Activated B cell treated with CpG ODN at 0.5 μM for 24 hours (primary cell): ENCODE data around the gene METTL13. TPM values are rescaled to one million over a fixed set of nuclear protein-coding genes. Genes with fewer than 3 reads are reported as not detected.

Source experiments
- ATAC-seq: fragments of 200-7000 bp; cut with Tn5 transposase; one replicate; pipeline ENCODE4 v1.10.0; 2021; ENCODE audit warnings: low read depth, mild to moderate bottlenecking, moderate library complexity
- CTCF ChIA-PET: fragments of 350-600 bp; sonication (Branson Sonifier 250); formaldehyde crosslinking; loops from one replicate; lab custom pipeline; 2021; ENCODE audit warnings: antibody characterized with exemption; lab: Charles Lee
- POLR2A ChIA-PET: fragments of 350-600 bp; sonication (Branson Sonifier 250); formaldehyde crosslinking; loops from one replicate; lab custom pipeline; 2021; ENCODE audit warnings: antibody characterized with exemption; lab: Charles Lee
- DNase-seq: peaks from one replicate; pipeline ENCODE4 v3.0.0; 2022
- H3K27ac Mint-ChIP-seq: one replicate; pipeline ENCODE4 v1.8.0; 2020; ENCODE audit warnings: mixed read lengths
- H3K27me3 Mint-ChIP-seq: one replicate; pipeline ENCODE4 v1.8.0; 2021; ENCODE audit warnings: mixed read lengths
- H3K36me3 Mint-ChIP-seq: one replicate; pipeline ENCODE4 v1.8.0; 2021; ENCODE audit warnings: low read depth, mixed read lengths
- H3K4me1 Mint-ChIP-seq: one replicate; pipeline ENCODE4 v1.8.0; 2021; ENCODE audit warnings: mixed read lengths
- H3K4me3 Mint-ChIP-seq: one replicate; pipeline ENCODE4 v1.8.0; 2020; ENCODE audit warnings: mild to moderate bottlenecking, mixed read lengths
- H3K9me3 Mint-ChIP-seq: one replicate; pipeline ENCODE4 v1.8.0; 2020; ENCODE audit warnings: mixed read lengths
- CTCF ChIP-seq: fragments of 200-600 bp; IDR thresholded peaks from one replicate; pipeline ENCODE4 v1.8.0; 2022; ENCODE audit warnings: antibody characterized with exemption, mild to moderate bottlenecking
- intact Hi-C: fragments of 100-400 bp; cut with micrococcal nuclease; formaldehyde crosslinking; loops from one replicate; pipeline ENCODE4 v1.15.1; 2024
- total RNA-seq: library from RNA; stranded (reverse); gene quantifications from 2 replicates; pipeline ENCODE4 v1.2.3, GENCODE V29; 2022

Gene METTL13
- total RNA-seq, 1 donor from 2014 or later, result 35.7 TPM

- no peaks in the 10 kb centered on the region for H3K9me3 Mint-ChIP-seq
- no peaks in the 10 kb centered on the region for H3K4me1 Mint-ChIP-seq
- intact Hi-C loops, result no loop called here
- ChIA-PET POLR2A (no interaction called here), CTCF (no interaction called here)
- no peak for DNase-seq
- no peak for TF ChIP-seq CTCF
- H3K4me3 Mint-ChIP-seq, result no peak overlapping the region
- no peak for ATAC-seq
- H3K27ac Mint-ChIP-seq, result no peak overlapping the region
- H3K36me3 Mint-ChIP-seq, result no peaks in the 10 kb centered on the region
- H3K27me3 Mint-ChIP-seq, result peaks cover 21% of the 10 kb centered on the region
Measured at GRCh38 chr1:171763764-171764163, 17.7 kb upstream of the METTL13 start.

- Mint-ChIP-seq H3K4me3 (no peak overlapping the region), H3K36me3 (no peaks in the 10 kb centered on the region), H3K27me3 (peaks cover 5% of the 10 kb centered on the region), H3K4me1 (peaks cover 8% of the 10 kb centered on the region), H3K27ac (no peak overlapping the region), H3K9me3 (no peaks in the 10 kb centered on the region)
- CTCF ChIA-PET, result no interaction called here
- POLR2A ChIA-PET, result no interaction called here
- intact Hi-C loops, result no loop called here
- no peak for TF ChIP-seq CTCF
- ATAC-seq (no peak), DNase-seq (no peak)
Measured at GRCh38 chr1:171769171-171769570, 12.3 kb upstream of the METTL13 start.

- H3K4me3 Mint-ChIP-seq, result no peak overlapping the region
- ChIA-PET POLR2A (no interaction called here), CTCF (no interaction called here)
- no peaks in the 10 kb centered on the region for H3K9me3 Mint-ChIP-seq
- intact Hi-C loops, result no loop called here
- no peaks in the 10 kb centered on the region for H3K36me3 Mint-ChIP-seq
- no peak overlapping the region for H3K27ac Mint-ChIP-seq
- H3K27me3 Mint-ChIP-seq, result peaks cover 7% of the 10 kb centered on the region
- ATAC-seq, result no peak
- no peak for DNase-seq
- peaks cover 8% of the 10 kb centered on the region for H3K4me1 Mint-ChIP-seq
- no peak for TF ChIP-seq CTCF
Measured at GRCh38 chr1:171769754-171770153, 11.7 kb upstream of the METTL13 start.

- no peak overlapping the region for H3K27ac Mint-ChIP-seq
- no peaks in the 10 kb centered on the region for H3K36me3 Mint-ChIP-seq
- no peak overlapping the region for H3K4me3 Mint-ChIP-seq
- CTCF ChIA-PET, result no interaction called here
- peaks cover 16% of the 10 kb centered on the region for H3K27me3 Mint-ChIP-seq
- DNase-seq (no peak), ATAC-seq (no peak)
- intact Hi-C loops, result no loop called here
- POLR2A ChIA-PET, result no interaction called here
- TF ChIP-seq CTCF, result no peak
- peaks cover 8% of the 10 kb centered on the region for H3K4me1 Mint-ChIP-seq
- no peaks in the 10 kb centered on the region for H3K9me3 Mint-ChIP-seq
Measured at GRCh38 chr1:171772312-171772711, 9.1 kb upstream of the METTL13 start.

- POLR2A ChIA-PET, result interaction anchor here (0.8 to 3.5 kb wide), 7 partner anchors 39 to 1887 kb away, joined by 3 to 86 read pairs (median 4); partner anchors contain the start of genes PRRC2C, SCYL3 and VAMP4
- CTCF ChIA-PET, result interaction anchor here (1.4 kb wide), 1 partner anchor 38 kb away, joined by 3 read pairs; no protein-coding TSS in a partner anchor
Measured at GRCh38 chr1:171780583-171781175, 781 bp upstream of the METTL13 start.

More at GRCh38 chr1:171780583-171781175, 781 bp upstream of the METTL13 start:
- ATAC-seq (no peak), DNase-seq (no peak)
- peak overlapping the region; percentile 99 for H3K4me3 Mint-ChIP-seq
- peaks cover 31% of the 10 kb centered on the region for H3K36me3 Mint-ChIP-seq
- intact Hi-C loops, result loop anchor here (1.0 to 5.0 kb wide), 7 partner anchors 38 to 1037 kb away; partner anchors contain the start of genes DNM3, PIGC, PRRC2C and VAMP4
- H3K27me3 Mint-ChIP-seq, result peaks cover 10% of the 10 kb centered on the region
- H3K4me1 Mint-ChIP-seq, result peaks cover 43% of the 10 kb centered on the region
- no peak for TF ChIP-seq CTCF
- H3K9me3 Mint-ChIP-seq, result no peaks in the 10 kb centered on the region
- H3K27ac Mint-ChIP-seq, result peak overlapping the region; percentile 94
